IMR-90 (cell line): ENCODE measurements around the gene PPP1R14D.

Experiments
- FOS ChIP-seq: fragments of 150-350 bp; IDR thresholded peaks from 2 replicates; pipeline ENCODE4 v1.6.1; 2016; ENCODE audit warnings: low read depth, low read length
- MAFK ChIP-seq: IDR thresholded peaks from 2 replicates; pipeline ENCODE4 v1.6.1; 2012; ENCODE audit warnings: low read depth, low read length, improper control_type of control experiment
- POLR2A ChIP-seq: IDR thresholded peaks from 2 replicates; pipeline ENCODE4 v1.6.1; 2012; ENCODE audit warnings: mild to moderate bottlenecking, low read depth, low read length
- RAD21 ChIP-seq: IDR thresholded peaks from 2 replicates; pipeline ENCODE4 v1.6.1; 2012; ENCODE audit warnings: low read length, improper control_type of control experiment
- TF ChIP-seq, protein P1 (sequence below): conservative IDR thresholded peaks from 2 replicates; pipeline ENCODE4 v1.5.1; 2012; ENCODE audit warnings: mild to moderate bottlenecking, low read depth, low read length, improper control_type of control experiment
- TF ChIP-seq, protein P2 (sequence below): fragments of 150-350 bp; IDR thresholded peaks from 2 replicates; pipeline ENCODE4 v1.6.1; 2017; ENCODE audit warnings: mild to moderate bottlenecking, antibody characterized with exemption, low read length, low read depth

- TF ChIP-seq POLR2A (no peak), RAD21 (peak; percentile 77), MAFK (no peak), FOS (no peak)
- TF ChIP-seq, protein P1, sequence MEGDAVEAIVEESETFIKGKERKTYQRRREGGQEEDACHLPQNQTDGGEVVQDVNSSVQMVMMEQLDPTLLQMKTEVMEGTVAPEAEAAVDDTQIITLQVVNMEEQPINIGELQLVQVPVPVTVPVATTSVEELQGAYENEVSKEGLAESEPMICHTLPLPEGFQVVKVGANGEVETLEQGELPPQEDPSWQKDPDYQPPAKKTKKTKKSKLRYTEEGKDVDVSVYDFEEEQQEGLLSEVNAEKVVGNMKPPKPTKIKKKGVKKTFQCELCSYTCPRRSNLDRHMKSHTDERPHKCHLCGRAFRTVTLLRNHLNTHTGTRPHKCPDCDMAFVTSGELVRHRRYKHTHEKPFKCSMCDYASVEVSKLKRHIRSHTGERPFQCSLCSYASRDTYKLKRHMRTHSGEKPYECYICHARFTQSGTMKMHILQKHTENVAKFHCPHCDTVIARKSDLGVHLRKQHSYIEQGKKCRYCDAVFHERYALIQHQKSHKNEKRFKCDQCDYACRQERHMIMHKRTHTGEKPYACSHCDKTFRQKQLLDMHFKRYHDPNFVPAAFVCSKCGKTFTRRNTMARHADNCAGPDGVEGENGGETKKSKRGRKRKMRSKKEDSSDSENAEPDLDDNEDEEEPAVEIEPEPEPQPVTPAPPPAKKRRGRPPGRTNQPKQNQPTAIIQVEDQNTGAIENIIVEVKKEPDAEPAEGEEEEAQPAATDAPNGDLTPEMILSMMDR: peak; percentile 91
- TF ChIP-seq, protein P2, sequence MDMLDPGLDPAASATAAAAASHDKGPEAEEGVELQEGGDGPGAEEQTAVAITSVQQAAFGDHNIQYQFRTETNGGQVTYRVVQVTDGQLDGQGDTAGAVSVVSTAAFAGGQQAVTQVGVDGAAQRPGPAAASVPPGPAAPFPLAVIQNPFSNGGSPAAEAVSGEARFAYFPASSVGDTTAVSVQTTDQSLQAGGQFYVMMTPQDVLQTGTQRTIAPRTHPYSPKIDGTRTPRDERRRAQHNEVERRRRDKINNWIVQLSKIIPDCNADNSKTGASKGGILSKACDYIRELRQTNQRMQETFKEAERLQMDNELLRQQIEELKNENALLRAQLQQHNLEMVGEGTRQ: no peak
Measured at GRCh38 chr15:40857601-40858341, 29.3 kb upstream of the PPP1R14D start.
